NCI-H2227 treated with DMSO at 0.1 percent for 48 hours (cell line): ENCODE data around the gene PORCN.
"Not testable (repeated sequence)": the region's sequence is repeated elsewhere in the genome, so short reads cannot be mapped to it uniquely, and the experiment has no call there.

Experiments used
- DNase-seq: peaks from one replicate; lab custom pipeline; 2025; lab: John Stamatoyannopoulos, UW

PORCN gene

GRCh38 chrX:48540480-48540879, 31.7 kb downstream of the PORCN start:
- no peak for DNase-seq

- no peak for DNase-seq
These were observed 32.5 kb downstream of the PORCN start for GRCh38 chrX:48541140-48541814.

- DNase-seq = no peak
These were observed 40.1 kb downstream of the PORCN start for GRCh38 chrX:48548871-48549270.

- not testable (repeated sequence) for DNase-seq
These were observed 47.0 kb downstream of the PORCN start for GRCh38 chrX:48555731-48556325.

- no peak for DNase-seq
These were observed 49.5 kb downstream of the PORCN start for GRCh38 chrX:48558271-48558670.

- DNase-seq = no peak
These were observed 50.8 kb downstream of the PORCN start for GRCh38 chrX:48559636-48560035.

- DNase-seq = no peak
These were observed 51.3 kb downstream of the PORCN start for GRCh38 chrX:48560056-48560455.

GRCh38 chrX:48560681-48561080, 51.9 kb downstream of the PORCN start:
- DNase-seq = no peak

- no peak for DNase-seq
These were observed 61.2 kb downstream of the PORCN start for GRCh38 chrX:48569958-48570357.
